A549 (cell line): ENCODE data around the gene TRAPPC4.

ENCODE experiments used
- CTCF ChIP-seq: fragments of >200 bp; sonication (Bioruptor Twin); formaldehyde crosslinking; IDR thresholded peaks from 3 replicates; pipeline ENCODE4 v1.5.1; 2016
- MAZ ChIP-seq: fragments of 150-350 bp; IDR thresholded peaks from 2 replicates; pipeline ENCODE4 v1.6.1; 2014; ENCODE audit warnings: antibody characterized with exemption, low read depth, low read length, borderline replicate concordance
- NPAS2 ChIP-seq: fragments of 250-450 bp; sonication (Bioruptor Pico); IDR thresholded peaks from 2 replicates; pipeline ENCODE4 v1.8.0; 2022; ENCODE audit warnings: mild to moderate bottlenecking, moderate library complexity, borderline replicate concordance
- POLR2A ChIP-seq: IDR thresholded peaks from 2 replicates; pipeline ENCODE4 v1.6.1; 2012; ENCODE audit warnings: mild to moderate bottlenecking, low read length
- RAD21 ChIP-seq, 2 experiments: fragments of >200 bp in 1 of 2; sonication (Bioruptor Twin) in 1 of 2; formaldehyde crosslinking in 1 of 2; IDR thresholded peaks in 1 of 2; conservative IDR thresholded peaks in 1 of 2; 2 replicates in 1 of 2; 3 replicates in 1 of 2; pipeline ENCODE4 v1.6.1; 2012 to 2018; ENCODE audit warnings: inconsistent platforms in 1 of 2
- RCOR1 ChIP-seq: fragments of 150-350 bp; IDR thresholded peaks from 2 replicates; pipeline ENCODE4 v1.6.1; 2014; ENCODE audit warnings: antibody characterized with exemption, low read length, low read depth
- REST ChIP-seq: fragments of 200-600 bp; sonication (generic); IDR thresholded peaks from 2 replicates; pipeline ENCODE4 v1.6.1; 2016; ENCODE audit warnings: antibody characterized with exemption, mild to moderate bottlenecking, moderate library complexity
- USF2 ChIP-seq: fragments of 450-650 bp; IDR thresholded peaks from 2 replicates; pipeline ENCODE4 v1.6.1; 2014; ENCODE audit warnings: antibody characterized with exemption

- TF ChIP-seq CTCF (no peak), NPAS2 (no peak), USF2 (no peak), RAD21 (conservative IDR thresholded peaks at IDR 0.05 in 1 of 2, IDR thresholded peaks at IDR 0.05 in 1 of 2) (no peak), POLR2A (no peak), REST (no peak), MAZ (no peak), RCOR1 (no peak)
Measured at GRCh38 chr11:119047205-119047604, 28.6 kb downstream of the TRAPPC4 start.
